NCI-H226 (cell line): ENCODE results near the gene TMEM125.

ENCODE experiments used
- DNase-seq: peaks from one replicate; pipeline ENCODE4 v3.0.0-alpha.2; 2015

TMEM125 gene

DNA sequence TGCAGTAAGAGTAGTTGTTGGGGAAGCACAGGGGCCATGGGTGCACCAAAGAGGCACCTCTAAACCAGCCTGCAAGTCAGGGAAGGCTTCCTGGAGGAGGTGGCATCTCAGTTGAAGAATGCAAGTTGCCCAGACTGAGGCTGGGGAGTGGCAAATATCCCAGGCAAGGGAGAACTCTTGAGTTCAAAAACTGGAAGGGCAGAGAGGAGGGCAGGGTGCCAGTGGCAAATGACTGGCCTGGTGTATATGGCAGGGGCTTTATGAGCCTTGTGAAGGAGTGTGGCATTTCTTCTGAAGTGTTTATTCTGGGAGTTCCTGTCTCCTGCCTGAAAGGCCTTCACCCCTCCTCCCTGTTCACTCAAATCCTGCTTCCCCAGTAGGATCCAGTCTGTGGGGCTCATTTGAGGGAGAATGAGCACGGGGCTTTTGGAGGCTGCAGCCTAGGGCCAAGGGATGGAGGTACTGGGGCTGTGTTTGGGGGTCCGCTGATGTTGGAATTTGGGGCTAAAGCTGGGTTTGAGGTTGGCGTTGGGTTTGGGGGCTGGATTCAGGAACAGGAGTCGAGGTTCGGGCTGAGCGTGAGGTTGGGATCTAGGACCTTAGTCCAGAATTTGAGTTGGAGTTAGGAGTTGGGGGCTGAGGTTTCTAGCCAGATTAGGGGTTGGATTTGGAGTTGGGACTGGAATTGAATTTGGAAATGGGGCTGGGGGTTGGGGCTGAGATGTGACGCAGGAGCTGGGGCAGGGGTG lies at the start of gene TMEM125:
TSS of gene TMEM125 (plus strand) at position 357 of the 749 bp plus-strand sequence. CDS start 2,740 bp downstream, outside the sequence.
- no peak for DNase-seq

GRCh38 chr1:43220905-43221778 lies 48.6 kb upstream of the TMEM125 start:
- DNase-seq = no peak

DNA sequence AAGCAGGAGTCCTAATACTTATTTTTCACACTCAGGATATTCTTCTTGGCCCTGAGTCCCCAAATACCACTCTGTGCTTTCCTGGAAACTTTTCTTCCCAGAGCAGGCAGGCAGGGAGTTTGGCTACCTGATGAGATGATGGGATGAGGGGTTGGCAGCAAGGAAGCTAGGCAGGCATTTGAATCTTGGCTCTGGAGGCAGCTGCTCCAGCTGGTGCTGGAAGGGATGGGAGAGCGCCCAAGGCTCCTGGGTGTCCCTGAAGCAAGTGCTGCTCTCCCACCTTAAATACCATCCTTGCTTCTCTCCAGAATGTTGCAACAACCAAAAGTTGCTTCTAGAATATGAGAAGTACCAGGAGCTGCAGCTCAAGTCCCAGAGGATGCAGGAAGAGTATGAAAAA lies 48.0 kb upstream of the TMEM125 start:
- no peak for DNase-seq

GRCh38 chr1:43222879-43223278 lies 46.9 kb upstream of the TMEM125 start:
- no peak for DNase-seq

- DNase-seq = no peak
Observed at GRCh38 chr1:43225168-43225567, 44.6 kb upstream of the TMEM125 start.

GRCh38 chr1:43227143-43227764 lies 42.5 kb upstream of the TMEM125 start:
- peak; percentile 24 for DNase-seq

DNA sequence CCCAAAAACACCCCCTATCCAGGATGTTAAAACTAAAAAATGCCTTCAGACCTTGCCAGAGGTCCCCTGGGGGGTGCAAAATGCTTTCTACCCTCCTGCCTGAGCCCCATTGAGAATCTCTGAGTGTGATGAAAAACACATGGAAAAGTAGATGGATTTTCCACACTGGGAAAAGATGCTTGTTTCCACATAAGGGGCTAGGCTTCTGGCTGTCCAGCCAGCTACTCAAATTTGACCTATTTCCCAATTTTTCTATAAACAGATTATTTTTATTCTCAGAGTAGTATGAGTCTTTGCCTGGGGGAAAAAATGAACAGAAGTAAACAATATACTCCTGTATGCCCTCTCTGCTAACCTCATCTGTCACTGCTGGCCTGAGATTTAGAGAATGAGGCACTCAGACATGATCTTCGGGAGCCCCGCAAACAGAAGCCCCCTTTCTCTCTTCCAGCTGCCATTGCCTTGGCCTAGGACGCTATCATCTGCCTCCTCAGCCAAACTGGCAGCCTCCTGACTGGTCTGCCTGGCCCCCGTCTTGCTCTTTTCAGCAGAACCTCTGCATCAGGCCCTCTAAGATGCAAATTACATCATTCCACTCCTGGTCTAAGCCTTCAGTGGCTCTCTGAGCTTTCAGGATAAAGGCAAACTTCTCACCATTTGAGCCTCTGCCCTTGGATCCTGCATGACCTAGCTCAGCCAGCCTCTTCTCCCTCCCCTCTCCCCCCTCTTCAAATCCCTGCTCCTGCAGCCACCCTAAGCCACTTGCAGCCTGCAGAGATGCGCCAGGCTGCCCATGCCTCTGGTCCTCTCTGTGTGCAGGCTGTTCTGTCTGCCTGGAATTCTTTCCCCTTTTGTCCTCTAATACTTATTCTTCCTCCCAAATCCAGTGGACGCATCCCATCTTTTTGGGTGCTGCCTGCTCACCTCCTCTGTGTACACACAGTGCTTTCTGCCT lies 39.7 kb upstream of the TMEM125 start:
- no peak for DNase-seq

GRCh38 chr1:43232074-43232473 lies 37.7 kb upstream of the TMEM125 start:
- DNase-seq = peak; percentile 72

DNA sequence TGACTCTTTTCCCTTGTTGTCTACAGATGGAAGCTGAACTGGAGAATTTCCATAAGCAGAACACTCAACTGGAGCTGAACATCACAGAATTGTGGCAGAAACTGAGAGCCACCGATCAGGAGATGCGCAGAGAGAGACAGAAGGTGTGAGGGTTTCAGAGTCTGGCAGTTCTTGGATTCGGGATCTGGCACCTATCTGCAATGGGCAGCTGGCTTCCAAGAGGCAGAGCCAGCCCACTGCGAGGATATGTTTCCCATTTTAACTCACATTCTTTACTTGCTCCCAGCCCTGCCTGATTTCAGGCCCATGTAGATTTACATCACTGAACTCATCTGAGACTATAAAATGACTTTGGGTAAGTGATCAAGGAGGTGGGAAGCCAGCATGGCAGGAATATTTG lies 37.3 kb upstream of the TMEM125 start:
- no peak for DNase-seq

DNA sequence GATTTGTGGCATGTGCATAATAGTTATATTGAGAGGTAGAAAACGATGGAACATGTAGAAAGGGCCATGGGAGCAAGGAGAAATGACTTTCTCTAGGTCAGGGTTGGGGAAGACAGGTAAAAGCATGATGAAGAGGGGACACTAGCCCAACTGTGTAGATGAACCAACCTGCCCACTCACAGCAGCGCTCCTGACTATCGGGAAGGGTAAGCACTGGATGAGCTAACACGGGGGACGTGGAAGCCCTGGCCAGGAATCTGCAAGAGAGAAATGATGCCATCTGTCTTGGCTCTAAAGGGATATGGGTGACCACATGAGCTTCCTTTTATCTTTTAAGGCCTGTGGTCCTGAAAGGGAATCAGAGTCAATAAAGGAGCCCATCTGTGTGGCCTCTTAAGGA lies 36.2 kb upstream of the TMEM125 start:
- DNase-seq = no peak

DNA sequence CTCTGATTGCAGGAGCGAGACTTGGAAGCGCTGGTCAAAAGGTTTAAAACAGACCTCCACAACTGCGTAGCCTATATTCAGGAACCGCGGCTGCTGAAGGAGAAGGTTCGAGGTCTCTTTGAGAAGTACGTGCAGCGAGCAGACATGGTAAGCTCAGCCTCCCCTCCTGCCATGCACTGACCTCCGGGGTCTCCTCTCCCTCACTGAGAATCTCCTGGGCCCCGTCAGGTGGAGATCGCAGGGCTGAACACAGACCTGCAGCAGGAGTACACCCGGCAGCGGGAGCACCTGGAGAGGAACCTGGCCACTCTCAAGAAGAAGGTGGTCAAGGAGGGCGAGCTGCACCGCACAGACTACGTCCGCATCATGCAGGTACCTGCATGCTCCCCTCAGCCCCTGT lies 35.5 kb upstream of the TMEM125 start:
- DNase-seq = no peak

GRCh38 chr1:43235040-43235439 lies 34.7 kb upstream of the TMEM125 start:
- DNase-seq = no peak

GRCh38 chr1:43235451-43236121 lies 34.2 kb upstream of the TMEM125 start:
- DNase-seq = no peak

DNA sequence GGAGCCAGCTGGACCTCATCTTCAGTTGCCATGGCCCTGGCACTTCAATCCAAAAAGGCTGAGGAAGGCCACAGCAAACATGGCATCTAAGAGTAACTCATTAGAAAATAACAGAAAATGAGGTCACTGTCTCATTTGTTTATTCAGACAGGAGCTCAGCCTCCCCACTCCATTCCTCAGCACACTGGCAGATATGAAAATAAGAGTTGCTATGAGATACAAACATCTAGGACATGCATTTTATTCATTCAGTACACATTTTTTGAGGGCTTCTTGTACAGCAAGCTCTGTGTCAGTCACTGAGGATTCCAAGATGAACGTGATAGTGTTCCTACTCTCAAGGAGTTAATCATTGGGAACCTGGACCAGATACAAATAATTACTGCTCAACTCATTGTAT lies 32.7 kb upstream of the TMEM125 start:
- DNase-seq = peak; percentile 15

DNA sequence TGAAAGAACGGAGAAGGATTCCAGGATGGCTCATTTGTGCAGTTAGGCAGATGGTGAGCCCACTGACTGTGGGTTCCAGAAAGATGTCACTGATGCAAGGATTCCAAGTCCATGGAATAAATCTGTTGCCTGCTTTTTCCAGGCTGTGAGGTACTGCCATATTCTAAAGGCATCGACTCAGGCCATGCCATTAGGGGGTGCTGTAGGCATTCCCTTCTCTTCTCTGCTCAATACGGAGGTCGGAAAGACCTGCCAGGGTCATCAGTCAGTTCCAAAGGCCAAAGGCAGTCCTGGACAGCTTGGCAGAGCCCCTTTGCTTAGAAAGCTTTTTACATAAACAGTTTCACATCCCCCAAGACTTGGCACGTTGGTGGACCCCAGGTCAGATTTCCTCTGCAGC lies 31.7 kb upstream of the TMEM125 start:
- DNase-seq = peak; percentile 41

DNA sequence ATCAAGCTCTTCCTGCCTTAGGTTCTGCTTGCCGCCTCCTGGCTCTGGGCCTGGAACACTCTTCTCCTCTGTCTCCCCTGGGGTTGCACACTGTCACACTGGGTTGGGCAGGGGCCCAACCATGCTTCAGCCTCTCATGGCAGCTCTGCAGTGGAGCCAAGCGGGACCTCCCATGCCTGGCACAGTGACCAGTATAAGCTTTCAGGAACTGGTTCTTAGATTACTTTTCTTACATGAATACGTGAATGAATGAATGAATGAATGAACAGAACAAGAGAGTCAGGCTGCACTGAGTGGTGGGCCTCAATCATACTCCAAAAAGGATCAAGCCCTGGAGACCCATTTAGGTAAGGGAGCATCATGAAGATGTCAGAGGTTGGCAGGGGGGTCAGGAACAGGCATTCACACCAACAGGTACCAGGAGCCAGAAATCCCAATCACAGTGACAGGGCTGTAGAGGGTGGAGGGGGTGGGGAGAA lies 30.8 kb upstream of the TMEM125 start:
- DNase-seq = no peak

DNA sequence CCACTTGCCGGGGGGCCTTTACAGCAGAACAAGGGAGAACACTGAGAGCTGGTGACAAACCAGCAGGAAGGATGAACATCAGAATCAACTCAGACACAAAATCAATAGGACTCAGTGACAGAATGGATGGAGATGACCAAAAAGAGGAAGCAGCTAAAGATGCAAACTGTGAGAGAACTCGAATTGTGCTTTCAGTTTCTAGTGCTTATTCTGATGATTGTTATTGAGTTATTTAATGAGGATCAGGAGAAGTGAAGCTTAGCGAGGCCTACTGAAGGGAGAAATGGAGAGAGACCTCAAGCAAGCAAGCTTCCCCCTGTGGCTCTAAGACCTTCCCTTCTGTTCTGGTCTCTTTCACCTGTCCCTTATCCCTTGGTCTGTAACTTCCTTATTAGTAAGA lies 30.3 kb upstream of the TMEM125 start:
- DNase-seq = no peak

- DNase-seq = peak; percentile 88
Observed at GRCh38 chr1:43241413-43241836, 28.4 kb upstream of the TMEM125 start.

DNA sequence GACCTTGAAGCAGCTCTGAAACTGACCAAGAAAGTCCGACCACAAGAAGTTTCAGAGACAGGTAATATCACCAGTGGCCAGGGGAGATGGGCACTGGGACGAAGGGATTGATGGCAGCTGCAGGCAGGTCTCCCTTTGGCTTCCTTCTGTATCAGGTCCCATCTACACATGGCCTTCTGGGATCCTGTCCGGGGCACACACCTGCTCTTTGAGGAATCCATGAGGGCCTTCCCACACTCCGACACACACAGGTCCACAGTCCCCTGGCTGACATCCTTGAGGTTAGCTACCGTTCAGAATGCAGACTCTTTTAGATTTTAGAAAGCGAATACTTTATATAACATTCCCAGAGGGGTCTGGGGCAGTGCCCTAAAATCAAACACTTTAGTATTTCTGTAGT lies 26.5 kb upstream of the TMEM125 start:
- no peak for DNase-seq

DNA sequence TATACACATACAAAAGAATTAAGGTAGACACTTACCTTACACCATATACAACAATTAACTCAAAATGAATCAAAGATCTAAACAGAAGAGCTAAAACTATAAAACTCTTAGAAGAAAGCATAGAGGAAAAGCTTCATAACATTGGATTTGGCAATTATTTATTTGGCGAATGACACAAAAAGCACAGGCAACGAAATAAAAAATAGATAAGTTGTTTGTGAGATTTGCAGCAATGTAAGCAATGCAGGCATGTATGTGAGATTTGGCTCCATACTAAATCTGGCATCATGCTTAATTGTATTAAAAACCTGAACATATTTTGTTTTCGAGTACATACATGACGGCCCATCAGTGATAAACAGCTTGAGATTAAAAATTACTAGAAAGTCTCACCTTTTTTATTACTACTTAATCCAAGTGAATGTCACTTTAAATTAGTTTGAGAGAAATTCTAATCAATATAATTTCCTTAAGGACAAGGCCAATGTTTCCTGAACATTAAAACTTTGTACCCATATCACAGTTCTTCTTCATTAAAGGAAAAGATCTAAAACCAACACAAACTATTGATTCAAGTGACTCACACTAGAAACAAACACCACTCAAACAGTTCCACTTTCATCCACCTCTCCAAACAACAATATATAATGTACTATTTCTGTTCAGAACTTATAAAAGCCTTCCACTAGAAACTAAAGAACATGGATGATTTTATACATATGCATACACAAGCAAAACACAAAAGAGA lies 23.1 kb upstream of the TMEM125 start:
- DNase-seq = no peak
